Stimulated activated CD4-positive, alpha-beta T cell treated with anti-CD3 and anti-CD28 coated beads, Interleukin-12 subunit alpha, Interleukin-12 subunit beta, amount 100 ng/mL, for 4 hours (primary cell): ENCODE data around the gene SLC66A1.

Source experiments
- DNase-seq: peaks from one replicate; pipeline ENCODE4 v3.0.0-alpha.2; 2020

The SLC66A1 gene

DNA sequence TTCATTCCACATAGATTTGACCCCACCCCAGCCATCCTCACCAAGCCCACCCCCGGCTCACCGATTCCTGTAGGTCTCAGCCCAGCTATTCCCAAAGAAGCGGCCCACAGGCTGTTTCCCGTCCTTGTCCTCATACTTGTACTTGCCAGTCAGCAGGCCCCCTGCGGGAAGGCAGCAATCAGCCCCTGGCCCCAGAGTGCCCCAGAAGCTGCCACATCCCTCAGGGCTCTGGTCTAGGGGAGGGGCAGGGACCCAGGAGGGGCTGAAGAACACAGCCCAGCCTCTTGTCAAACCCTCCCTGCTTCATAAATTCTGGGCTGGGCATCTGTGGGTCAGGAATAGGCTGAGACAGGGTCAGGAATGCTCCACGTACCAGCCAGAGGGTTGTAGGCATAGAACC is 5.2 kb upstream of the SLC66A1 start:
- DNase-seq, result no peak

DNA sequence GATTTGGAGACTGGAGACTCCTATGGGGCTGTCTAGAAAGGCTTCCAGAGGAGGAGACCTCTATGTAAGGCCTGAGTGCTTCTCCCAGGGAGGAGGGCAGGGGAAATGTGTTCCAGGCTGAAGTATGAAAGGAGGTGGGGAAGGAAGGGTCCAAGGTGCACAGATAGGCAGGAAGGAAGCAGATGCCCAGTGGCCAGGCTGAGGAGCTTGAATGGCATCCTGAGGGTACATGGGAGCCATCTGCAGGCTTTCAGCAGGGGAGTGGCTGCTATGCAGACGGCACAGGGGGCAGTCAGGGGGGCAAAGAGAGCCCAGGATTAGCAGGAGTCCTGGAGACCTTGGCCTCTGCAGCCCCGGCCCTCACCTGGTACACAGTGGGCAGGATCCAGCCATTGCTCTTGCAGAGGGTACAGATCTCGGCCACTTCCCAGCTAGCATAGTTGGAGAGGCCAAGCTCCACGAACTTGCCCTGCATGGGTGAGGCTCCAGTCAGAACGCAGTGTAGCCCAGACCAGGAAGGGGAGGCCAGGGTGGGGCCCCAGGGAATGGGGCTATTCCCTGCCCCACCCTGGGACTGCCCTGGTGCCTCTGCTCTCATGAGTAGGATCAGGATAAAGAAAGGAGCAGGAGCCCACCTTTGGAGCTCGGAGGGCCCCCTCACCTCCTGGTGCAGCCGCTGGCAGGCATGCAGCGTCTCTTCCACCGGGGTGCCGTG is 4.2 kb upstream of the SLC66A1 start:
- DNase-seq, result no peak

DNA sequence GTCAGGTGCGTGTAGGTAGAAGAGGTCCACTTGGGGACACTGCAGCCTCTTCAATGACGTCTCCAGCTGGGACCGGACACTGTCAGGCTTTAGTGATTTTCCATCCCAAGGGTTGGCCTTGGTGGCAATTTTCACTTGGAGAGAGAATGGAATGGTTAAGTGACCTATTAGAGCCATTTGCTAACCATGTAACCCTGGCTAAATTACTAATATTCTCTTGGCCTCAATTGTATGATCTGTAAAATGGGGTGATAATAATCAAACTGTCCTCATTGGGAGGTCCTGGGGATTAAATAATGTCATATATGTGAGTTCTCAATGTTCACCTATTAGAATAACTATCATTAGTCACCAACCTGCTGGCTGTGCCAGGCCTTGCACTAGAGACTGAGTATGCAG is 3.6 kb upstream of the SLC66A1 start:
- DNase-seq, result no peak

DNA sequence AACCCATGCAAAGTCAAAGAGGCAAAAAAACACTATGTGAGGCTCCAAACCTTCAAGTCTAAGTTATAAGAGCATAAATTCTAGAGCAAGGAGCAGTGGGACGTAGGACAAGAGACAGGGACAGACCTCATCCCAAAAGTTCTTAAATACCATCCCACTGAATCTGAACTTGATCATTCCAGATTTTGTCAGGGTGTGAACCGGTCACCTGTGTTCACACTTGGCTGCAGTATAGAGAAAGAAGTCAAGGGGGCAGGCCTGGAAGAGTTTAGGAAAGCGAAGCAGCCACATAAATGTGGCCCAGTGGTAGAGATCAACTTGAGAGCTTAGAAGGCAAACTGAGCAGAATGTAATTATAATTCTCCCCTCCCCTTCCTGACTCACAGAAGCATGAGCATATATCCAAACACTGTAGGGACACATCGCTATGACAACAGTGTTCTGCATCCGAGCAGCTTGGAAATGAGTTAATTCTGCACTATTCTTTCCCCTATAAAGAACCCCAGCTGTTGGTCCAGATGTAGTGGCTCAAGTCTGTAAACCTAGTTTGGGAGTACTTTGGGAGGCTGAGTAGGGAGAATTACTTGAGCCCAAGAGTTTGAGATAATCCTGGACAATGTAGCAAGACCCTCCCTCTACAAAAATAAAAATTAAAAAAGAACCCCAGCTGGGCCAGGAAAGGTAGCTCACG is 2.9 kb upstream of the SLC66A1 start:
- DNase-seq, result no peak

DNA sequence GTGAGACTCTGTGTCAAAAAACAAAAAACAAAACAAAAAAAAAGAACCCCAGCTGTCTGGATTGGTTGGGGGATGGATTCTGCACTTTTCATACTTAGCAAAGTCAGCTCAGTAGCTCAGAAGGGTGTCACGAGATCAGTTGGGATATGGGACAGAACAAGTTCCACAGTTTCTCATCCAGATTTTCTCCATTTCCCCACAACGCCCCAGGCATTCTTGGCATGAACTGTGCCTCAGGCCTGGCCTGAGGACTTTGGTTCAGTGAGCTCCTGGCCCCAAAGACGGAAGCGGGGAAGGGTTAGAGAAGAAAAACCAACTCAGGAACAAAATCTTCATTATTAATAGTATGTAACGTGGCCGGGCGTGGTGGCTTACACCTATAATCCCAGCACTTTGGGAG is 2.1 kb upstream of the SLC66A1 start:
- no peak for DNase-seq

DNA sequence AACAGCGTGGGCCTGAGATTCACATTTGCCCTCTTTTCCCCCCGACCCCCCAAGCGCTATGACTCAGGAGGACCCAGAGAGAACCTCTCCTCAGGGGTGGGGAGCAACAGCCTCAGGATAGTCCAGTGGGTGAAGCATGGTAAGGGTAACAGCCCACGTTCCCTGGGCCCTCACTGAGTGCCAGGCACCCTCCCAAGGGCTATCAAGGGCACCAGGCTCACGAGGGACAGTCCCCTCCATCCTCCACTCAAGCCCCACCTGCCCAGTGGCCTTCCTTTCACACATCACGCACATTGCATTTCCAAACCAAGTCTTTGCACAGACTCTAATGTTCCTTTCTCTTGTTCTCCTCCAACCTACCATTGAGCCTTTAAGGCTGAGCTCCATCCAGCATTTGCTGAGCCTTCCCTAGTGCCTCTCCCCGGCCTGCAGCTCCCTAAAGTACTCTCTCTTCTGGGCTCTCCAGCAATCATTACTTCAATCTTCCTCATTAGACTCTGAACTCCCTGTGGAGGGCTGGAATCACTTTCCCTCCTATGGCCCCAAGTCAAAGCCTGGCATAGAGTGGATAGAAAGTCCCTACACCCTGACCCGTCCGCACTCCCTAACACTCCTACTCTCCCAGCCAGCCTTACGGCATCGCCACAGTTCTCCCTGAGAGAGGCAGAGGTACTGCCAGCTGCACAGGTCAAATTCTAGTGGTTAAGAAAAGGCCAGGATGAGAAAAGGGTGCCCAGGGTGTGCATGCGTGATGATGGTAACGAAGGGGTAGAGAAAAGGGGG is 1.2 kb upstream of the SLC66A1 start:
- no peak for DNase-seq

DNA sequence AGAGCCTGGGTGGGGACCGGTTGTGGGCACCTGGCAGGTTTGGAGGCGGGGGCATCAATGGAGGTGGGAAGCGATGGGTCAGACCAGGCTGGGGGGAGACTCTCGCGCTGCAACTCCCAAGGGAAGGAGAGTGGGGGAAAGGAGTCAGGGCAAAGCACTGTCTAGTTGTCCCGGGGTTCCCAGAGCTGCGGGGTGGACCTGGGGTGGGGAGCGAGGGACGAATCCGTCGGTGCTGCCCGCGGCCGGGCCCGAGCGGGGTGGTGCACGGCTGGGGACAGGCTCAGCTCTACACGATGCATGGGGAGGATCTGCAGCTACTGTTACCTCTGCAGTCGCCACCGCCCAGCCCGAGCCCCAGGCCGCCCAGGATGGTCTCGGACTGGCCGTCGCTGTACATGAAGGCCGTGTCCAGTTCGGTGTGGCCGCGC is 609 bp upstream of the SLC66A1 start:
- DNase-seq, result peak; percentile 17

DNA sequence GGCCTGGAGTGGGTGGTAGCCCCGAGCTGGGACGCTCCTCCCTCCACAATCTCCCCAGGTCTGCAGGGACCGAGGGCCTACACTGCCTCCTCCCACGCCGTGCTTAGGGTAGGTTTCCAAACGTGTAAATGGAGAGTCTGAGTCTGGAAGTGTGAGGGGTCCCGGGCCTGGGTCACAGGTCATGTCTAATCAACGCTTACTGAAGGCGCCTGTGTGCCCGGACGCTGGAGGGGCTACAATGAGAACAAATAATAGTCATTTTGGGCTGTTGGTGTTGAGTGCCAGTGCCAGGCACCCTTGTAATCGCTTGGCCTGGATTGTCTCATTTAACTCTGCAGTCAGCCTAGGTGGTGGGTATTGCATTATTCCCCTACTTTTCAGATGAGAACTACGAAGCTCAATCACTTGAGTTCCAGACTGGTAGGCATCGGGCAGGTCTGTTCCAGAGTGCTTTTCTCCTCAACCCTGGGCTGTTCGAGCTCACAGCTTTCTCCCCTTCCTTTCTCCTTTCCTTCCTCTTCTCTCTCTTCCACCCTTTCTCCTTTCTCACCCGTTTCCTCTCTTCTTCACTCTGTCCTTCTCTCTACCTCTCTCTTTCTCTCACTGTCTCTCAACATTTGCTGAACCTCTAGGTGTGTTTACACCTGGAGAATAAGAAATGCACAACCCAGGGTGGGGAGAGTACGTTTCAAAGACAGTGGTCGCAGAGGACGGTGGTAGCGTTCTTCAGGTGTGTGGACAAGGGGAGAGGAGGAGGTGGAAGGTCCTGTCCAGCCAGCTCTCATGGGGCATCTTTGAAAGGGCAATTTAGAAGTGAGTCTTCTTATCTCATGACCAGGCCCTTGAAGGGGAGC is 883 bp downstream of the SLC66A1 start:
- DNase-seq, result no peak

DNA sequence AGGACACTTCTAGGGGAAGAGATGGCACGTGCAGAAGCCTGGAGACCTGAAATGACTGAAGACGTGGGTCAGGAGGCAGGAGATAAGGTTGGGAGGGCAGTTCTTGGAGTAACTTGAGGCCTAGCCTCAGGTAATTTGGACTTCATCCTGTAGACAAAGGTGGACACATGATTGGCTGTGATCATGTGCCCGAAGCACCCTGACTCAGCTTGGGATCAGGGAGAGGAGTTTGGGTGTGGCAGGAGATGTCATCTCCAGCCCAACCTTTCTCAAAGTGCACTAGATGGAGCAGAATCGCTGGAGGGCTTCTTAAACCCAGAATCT is 1.5 kb downstream of the SLC66A1 start:
- no peak for DNase-seq

DNA sequence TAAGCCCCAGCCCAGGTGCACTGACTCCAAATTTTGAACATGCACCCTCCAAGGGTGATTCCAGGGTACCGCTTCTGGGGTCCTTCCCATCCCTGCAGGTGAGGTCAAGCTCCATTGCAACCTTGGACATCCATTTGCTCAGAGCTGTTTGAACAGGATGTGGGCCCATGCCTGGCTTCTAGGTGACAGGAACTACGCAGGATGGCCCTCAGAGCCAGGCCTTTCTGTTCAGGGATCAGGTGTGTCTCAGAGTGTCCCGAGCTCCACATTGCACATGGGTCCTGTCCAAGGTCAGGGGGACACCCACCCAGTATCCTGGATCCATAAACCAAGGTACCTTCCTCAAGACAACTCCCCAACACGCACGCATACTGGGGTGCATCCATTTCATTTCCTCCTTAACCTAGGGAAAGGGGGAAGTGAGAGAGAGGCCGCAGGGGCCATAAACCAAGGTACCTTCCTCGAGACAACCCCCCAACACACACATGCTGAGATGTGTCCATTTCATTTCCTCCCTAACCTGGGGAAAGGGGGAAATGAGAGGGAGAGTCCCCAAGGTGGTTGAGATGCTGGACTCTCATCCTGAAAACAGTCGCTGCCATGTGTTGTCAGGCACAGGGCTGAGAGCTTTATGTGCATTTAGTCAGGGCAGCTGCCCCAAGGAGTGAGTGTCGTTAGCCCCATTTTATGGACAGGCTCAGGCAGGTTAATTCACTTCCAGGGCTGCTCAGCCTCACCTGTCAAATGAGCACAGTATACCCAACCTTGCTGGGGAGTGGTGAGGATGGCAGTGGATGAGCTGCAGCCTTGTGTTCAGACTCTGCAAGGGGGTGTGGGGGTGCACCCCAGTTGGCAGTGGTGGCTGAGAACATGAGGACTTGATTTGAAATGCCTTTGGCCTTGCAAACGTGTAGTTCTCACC is 2.1 kb downstream of the SLC66A1 start:
- no peak for DNase-seq

DNA sequence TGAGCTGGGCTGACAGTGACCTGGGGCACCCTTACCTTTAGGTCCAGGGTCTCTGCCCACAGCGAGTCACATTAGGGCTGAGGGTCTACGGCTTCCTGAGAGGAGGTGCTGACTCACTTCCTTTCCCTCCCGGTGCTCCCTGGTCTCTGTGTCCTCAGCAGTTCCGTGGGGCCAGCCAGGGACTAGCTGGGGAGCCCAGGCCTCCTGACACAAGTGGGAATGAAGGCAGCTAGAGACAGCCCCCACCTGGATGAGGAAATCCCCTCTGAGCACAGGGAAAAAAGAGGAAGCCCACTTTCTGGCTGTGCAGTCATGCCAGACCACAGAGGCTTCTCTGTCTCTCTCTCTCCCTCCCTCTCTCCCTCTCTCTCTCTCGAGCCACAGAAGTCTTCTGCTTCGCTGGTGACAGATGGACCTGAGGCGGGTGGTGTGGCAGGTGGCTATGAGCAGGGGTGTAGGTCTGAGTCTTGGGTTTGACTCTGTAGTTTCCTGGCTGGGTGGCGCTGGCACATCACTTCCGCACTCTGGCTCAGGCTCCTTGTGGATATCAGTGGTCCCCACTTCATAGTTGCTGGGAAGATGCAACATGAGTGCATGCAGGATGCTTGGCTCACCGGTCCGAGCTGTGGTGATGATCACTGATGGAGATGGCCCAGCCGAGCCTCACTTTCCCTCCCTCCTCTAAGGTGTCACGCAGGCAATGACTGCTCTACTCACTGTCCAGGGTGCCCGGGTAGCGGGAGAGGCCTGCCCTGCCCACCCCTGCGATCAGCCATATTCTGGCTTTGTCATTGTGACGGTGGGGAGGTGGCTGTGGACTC is 3.5 kb downstream of the SLC66A1 start:
- DNase-seq, result no peak

DNA sequence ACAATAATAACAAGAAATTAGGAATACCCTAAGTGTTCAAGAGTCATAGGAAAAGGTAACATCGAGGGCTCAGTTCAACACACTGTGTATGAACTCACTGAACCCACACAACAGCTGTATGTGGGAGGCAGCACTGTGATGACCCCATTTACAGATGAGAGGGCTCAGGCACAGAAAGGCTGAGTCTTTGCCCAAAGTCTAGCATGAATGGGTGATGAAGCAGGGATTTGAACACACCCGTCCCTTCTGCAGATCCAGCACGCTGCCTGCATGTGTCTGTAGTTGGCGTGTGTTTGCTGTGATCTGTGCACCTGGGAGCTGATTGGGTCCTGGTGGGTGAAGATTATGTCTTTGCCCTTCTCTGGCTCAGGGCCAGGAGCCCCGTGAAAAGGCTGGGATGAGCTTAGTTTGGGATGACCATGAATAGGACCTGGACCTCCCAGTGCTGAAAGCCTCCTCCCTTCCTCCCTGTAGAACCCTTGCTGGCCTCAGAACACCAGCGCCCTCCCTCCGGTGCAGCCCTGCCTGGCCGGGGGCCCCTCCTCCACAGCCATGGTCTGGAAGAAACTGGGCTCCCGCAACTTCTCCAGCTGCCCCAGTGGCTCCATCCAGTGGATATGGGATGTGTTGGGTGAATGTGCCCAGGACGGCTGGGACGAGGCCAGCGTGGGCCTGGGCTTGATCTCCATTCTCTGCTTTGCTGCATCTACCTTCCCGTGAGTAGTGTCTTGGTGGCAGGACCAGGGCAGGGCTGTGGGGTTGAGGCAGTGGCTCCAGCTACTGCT is 5.2 kb downstream of the SLC66A1 start:
- no peak for DNase-seq

DNA sequence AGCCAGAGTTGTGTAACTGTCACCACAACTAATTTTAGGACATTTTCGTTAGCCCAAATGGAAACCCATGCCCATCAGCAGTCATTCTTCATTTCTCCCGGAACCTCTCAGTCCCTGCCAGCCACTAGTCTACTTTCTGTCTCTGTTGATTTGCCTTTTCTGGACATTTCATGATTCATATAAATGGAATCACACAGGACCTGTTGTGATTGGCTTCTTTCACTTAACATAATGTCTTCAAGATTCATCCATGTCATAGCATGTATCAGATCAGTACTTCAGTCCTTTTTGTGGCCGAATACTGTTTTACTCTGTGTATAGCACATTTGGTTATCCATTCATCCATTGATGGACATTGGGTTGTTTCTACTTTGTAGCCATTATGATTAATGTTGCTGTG is 7.1 kb downstream of the SLC66A1 start:
- DNase-seq, result no peak

DNA sequence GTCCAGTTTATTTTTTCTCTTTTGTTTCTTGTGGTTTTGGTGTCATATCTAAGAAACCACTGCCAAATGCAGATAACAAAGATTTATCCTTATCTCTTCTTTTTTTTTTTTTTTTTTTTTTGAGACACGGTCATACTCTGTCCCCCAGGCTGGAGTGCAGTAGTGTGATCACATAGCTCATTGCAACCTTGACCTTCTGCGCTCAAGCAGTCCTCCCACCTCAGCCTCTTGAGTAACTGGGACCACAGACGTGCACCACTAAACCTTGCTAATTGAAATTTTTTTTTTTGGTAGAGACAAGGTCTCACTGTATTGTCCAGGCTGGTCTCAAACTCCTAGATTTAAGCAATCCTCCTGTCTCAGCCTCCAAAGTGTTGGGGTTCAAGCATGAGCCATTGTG is 8.9 kb downstream of the SLC66A1 start:
- DNase-seq, result no peak

DNA sequence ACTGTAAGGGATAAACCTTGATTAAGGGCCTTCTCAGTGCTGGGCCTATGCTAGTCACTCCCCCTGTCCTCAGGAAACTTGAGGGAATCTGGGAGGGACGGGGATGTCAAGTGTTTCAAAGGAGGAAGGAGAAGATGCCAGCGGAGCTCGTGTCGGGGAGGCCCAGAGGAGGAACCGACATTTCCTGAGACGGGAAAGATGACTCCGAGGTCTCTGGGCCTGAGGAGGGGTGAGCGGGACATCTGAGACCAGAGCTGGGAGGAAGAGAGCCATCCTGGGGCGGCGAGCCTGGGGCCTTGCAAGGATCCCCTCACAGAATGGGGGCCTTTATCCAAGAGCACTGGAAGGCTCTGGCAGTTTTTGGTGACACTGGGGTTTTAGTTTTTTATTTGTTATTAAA is 10.4 kb downstream of the SLC66A1 start:
- DNase-seq, result no peak

DNA sequence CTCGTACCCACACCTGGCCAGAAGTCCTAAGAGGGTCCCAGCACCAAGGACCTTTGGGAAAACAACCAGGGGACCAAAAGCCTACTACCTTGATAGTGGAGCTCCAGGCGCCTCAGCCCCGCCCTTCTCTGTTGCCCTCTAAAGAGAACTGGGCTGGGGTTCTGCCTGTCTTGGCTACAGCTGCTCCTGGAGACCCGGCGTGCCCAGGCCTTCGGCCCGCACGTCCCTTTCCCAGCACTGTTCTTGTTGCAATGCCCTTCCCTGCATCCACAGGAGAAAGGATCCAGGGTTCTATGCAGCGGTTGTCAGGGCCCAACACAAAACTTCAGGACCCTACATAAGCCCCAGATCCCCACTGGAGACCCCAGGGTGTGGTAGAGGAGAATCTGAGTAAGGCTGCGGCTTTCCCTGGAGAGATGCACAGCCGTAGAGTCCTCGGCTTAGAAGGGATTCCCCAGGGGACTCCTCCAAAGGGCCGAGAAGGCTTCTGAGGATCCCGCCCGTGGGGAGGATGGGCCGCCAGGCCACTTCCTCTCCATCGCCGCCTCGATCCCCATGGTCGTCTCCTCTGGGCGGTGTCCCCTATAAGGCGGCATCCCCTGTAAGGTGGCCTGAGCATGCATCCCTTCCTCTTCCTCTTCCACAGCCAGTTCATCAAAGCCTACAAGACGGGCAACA is 12.0 kb downstream of the SLC66A1 start:
- no peak for DNase-seq

DNA sequence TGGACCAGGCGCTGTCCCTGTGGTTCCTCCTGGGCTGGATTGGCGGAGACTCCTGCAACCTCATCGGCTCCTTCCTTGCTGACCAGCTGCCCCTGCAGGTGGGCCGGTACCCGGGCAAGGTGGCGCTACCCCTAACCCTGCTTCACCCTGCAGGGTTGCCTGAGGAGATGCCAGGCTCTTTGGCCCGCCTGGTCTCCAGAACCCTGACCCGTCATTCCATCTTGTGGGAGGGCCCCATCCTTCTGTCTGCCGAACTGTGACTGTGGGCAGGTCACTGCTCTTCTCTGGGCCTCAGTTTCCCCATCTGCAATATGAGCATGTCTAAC is 12.5 kb downstream of the SLC66A1 start:
- DNase-seq, result no peak

DNA sequence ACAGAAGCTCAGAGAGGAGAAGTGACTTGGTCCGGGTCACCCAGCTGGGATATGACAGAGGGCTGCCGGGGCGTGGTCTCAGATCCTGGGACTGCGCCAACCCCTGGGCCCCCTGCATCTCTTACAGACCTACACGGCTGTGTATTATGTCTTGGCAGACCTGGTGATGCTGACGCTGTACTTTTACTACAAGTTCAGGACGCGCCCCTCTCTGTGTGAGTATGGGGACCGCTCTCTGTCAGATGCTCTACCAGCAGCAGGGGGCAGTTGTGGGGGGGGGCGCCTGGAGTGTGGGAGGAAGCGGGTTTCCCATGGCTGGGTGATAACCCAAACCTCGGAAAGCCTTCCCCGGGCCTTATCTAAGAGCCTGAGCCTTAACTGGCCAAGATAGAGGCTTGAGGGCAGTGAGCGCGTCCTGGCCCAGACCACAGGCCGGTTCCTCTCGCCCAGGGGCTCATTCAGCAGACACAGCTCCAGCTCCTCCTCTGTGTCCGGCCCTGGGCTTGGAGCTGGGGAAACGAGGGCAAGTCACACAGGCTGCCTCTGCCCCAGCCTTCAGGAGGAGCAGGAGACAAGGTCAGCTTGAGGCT is 13.3 kb downstream of the SLC66A1 start:
- no peak for DNase-seq

DNA sequence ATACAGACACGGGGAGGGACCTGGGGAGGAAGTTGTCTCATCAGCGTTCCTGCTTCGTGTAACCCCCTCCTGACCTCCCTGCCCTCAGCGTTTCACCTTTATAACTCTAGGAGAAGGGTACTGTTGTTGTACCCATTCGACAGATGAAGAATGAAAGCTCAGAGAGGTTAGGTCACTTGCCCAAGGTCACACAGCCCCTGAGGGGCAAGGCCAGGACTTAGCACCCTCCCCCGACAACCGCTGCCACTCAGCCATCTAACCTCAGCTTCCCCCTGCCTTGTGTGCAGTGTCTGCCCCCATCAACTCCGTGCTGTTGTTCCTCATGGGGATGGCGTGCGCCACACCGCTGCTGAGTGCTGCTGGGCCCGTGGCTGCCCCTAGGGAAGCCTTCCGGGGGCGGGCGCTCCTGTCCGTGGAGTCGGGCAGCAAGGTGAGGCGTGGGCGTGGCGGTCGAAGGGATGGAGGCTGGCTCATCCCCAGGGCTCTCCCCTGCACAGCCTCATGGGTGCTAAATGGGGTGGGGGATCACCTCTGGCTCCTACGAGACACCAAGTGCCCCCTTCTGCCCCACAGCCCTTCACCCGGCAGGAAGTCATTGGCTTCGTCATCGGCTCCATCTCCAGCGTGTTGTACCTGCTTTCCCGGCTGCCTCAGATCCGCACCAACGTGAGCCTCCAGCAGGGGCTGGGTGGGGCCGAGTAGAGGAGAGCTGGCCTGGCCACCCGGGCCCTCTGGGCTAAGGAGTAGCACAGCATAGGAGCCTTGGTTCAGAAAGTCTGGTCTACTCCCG is 14.0 kb downstream of the SLC66A1 start:
- DNase-seq, result no peak
